Measurements from ENCODE around the gene TEX22.

DNA sequence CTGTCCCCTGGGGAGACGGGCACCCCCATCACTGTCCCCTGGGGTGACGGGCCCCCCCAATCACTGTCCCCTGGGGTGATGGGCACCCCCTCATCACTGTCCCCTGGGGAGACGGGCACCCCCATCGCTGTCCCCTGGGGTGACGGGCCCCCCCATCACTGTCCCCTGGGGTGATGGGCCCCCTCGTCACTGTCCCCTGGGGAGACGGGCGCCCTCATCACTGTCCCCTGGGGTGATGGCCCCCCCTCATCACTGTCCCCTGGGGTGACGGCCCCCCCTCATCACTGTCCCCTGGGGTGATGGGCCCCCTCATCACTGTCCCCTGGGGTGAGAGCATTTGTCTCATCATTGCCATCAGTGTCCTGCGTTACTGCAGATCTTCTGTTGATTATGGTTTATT is 45.2 kb upstream of the TEX22 start:
- TF ChIP-seq, protein P1, sequence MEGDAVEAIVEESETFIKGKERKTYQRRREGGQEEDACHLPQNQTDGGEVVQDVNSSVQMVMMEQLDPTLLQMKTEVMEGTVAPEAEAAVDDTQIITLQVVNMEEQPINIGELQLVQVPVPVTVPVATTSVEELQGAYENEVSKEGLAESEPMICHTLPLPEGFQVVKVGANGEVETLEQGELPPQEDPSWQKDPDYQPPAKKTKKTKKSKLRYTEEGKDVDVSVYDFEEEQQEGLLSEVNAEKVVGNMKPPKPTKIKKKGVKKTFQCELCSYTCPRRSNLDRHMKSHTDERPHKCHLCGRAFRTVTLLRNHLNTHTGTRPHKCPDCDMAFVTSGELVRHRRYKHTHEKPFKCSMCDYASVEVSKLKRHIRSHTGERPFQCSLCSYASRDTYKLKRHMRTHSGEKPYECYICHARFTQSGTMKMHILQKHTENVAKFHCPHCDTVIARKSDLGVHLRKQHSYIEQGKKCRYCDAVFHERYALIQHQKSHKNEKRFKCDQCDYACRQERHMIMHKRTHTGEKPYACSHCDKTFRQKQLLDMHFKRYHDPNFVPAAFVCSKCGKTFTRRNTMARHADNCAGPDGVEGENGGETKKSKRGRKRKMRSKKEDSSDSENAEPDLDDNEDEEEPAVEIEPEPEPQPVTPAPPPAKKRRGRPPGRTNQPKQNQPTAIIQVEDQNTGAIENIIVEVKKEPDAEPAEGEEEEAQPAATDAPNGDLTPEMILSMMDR (IDR thresholded peaks at IDR 0.05; ENCODE audit: low read depth, low read length, poor library complexity, severe bottlenecking): no peak
- TF ChIP-seq EZH2phosphoT487 (IDR thresholded peaks at IDR 0.05; ENCODE audit: borderline replicate concordance, low read length): no peak
